ENCODE results near the gene CRIP2. TPM values are rescaled to one million over a fixed set of nuclear protein-coding genes. Genes with fewer than 3 reads are reported as not detected.

CRIP2 gene
- total and polyA plus RNA-seq, 9 donors = 0.35 to 242 (median 47.8) TPM

- no peaks in the 10 kb centered on the region for H3K36me3 ChIP-seq
- no peak for TF ChIP-seq POLR2A (IDR thresholded peaks at IDR 0.05)
- TF ChIP-seq EP300 (IDR thresholded peaks at IDR 0.05) = no peak
- TF ChIP-seq, protein P1, sequence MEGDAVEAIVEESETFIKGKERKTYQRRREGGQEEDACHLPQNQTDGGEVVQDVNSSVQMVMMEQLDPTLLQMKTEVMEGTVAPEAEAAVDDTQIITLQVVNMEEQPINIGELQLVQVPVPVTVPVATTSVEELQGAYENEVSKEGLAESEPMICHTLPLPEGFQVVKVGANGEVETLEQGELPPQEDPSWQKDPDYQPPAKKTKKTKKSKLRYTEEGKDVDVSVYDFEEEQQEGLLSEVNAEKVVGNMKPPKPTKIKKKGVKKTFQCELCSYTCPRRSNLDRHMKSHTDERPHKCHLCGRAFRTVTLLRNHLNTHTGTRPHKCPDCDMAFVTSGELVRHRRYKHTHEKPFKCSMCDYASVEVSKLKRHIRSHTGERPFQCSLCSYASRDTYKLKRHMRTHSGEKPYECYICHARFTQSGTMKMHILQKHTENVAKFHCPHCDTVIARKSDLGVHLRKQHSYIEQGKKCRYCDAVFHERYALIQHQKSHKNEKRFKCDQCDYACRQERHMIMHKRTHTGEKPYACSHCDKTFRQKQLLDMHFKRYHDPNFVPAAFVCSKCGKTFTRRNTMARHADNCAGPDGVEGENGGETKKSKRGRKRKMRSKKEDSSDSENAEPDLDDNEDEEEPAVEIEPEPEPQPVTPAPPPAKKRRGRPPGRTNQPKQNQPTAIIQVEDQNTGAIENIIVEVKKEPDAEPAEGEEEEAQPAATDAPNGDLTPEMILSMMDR (IDR thresholded peaks at IDR 0.05) = no peak
- peaks cover 19% of the 10 kb centered on the region for H3K4me1 ChIP-seq (ENCODE audit: insufficient read depth)
- WGBS, 3 donors = 15 to 30% (median 22%) methylated on average over 18 to 21 of the region's 21 CpGs
- H3K27me3 ChIP-seq = no peaks in the 10 kb centered on the region
- intact Hi-C loops (cut with DNase I) = loop anchor here in 2 of 4 donors (10.0 kb wide), 2 partner anchors 51 to 61 kb away; partner anchors contain the start of gene MTA1 (in 1 of the 2)
- peak in 3 of 5 donors; percentile 37 to 64 (median 63) for DNase-seq
- H3K27ac ChIP-seq = peak overlapping the region in 1 of 2 donors; percentile 74
- peak overlapping the region; percentile 45 for H3K4me3 ChIP-seq
- H3K9me3 ChIP-seq = no peaks in the 10 kb centered on the region
Measured at GRCh38 chr14:105476097-105476830, 1.6 kb downstream of the CRIP2 start.

GRCh38 chr14:105476831-105477659 is 2.4 kb downstream of the CRIP2 start:
- peak in 1 of 5 donors; percentile 41 for DNase-seq
- H3K27me3 ChIP-seq = no peaks in the 10 kb centered on the region
- H3K9me3 ChIP-seq = no peaks in the 10 kb centered on the region
- peaks cover 25% of the 10 kb centered on the region for H3K4me1 ChIP-seq (ENCODE audit: insufficient read depth)
- no peaks in the 10 kb centered on the region for H3K36me3 ChIP-seq
- no peak overlapping the region for H3K27ac ChIP-seq
- intact Hi-C loops (cut with DNase I) = loop anchor here in 2 of 4 donors (10.0 kb wide), 2 partner anchors 52 to 62 kb away; partner anchors contain the start of gene MTA1 (in 1 of the 2)
- TF ChIP-seq, protein P1 (IDR thresholded peaks at IDR 0.05) = no peak
- TF ChIP-seq POLR2A (IDR thresholded peaks at IDR 0.05) = no peak
- no peak for TF ChIP-seq EP300 (IDR thresholded peaks at IDR 0.05)
- WGBS, 3 donors = 63 to 72% (median 71%) methylated on average over 16 of the region's 16 CpGs
- H3K4me3 ChIP-seq = no peak overlapping the region

DNA sequence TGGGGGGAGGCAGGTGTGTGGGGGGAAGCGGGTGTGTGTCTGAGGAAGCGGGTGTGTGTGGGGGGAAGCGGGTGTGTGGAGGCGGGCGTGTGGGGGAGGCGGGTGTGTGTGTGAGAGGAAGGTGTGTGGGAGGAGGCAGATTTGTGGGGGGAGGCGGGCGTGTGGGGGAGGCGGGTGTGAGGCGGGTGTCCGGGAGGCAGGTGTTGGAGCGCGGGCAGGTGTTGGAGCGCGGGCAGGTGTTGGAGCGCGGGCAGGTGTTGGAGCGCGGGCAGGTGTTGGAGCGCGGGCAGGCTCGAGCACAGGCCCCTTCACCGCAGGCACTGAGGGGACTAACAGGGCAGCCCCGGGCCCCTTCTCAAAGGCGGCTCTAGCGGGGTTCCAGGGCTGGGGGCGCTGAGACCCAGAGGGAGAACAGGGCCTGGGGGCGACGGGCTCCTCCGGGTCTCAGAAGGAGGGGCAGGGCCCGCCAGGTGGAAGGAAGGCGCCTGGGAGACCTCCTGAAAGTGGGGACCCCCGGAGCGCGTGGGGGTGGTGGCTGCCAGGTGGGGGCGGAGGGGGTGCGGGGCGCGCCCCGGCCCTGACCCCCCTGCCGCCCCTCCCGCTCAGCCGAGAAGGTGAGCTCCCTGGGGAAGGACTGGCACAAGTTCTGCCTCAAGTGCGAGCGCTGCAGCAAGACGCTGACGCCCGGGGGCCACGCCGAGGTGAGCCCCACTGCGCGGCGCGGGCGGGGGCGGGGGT is 3.2 kb downstream of the CRIP2 start:
- 22 to 34% (median 29%) methylated on average over 36 to 54 of the region's 56 CpGs for WGBS, 3 donors
- no peaks in the 10 kb centered on the region for H3K36me3 ChIP-seq
- H3K27ac ChIP-seq = no peak overlapping the region
- H3K27me3 ChIP-seq = no peaks in the 10 kb centered on the region
- H3K4me1 ChIP-seq (ENCODE audit: insufficient read depth) = peaks cover 31% of the 10 kb centered on the region
- DNase-seq = peak in 2 of 5 donors; percentile 35 to 47
- H3K4me3 ChIP-seq = no peak overlapping the region
- no peak for TF ChIP-seq POLR2A (IDR thresholded peaks at IDR 0.05)
- no peak for TF ChIP-seq EP300 (IDR thresholded peaks at IDR 0.05)
- no peaks in the 10 kb centered on the region for H3K9me3 ChIP-seq
- intact Hi-C loops (cut with DNase I) = loop anchor here in 2 of 4 donors (10.0 kb wide), 2 partner anchors 53 to 63 kb away; partner anchors contain the start of gene MTA1 (in 1 of the 2)

- H3K4me1 ChIP-seq (ENCODE audit: insufficient read depth) = peaks cover 29% of the 10 kb centered on the region
- DNase-seq = peak in 2 of 5 donors; percentile 37 to 45
- no peaks in the 10 kb centered on the region for H3K36me3 ChIP-seq
- no peaks in the 10 kb centered on the region for H3K9me3 ChIP-seq
- no peaks in the 10 kb centered on the region for H3K27me3 ChIP-seq
- no peak overlapping the region for H3K4me3 ChIP-seq
- TF ChIP-seq POLR2A (IDR thresholded peaks at IDR 0.05) (no peak), EP300 (IDR thresholded peaks at IDR 0.05) (no peak)
- TF ChIP-seq, protein P1 (IDR thresholded peaks at IDR 0.05) = no peak
- 47 to 61% (median 50%) methylated on average over 40 to 81 of the region's 81 CpGs for WGBS, 3 donors
- intact Hi-C loops (cut with DNase I) = loop anchor here in 2 of 4 donors (10.0 kb wide), 2 partner anchors 54 to 64 kb away; partner anchors contain the start of gene MTA1 (in 1 of the 2)
- no peak overlapping the region for H3K27ac ChIP-seq
Measured at GRCh38 chr14:105478398-105479251, 4.0 kb downstream of the CRIP2 start.

Measured in ovary (tissue), 9 donors.